HG02885 (cell line): Measurements from ENCODE around the gene RFX4.
"Not testable (repeated sequence)": the region's sequence is repeated elsewhere in the genome, so short reads cannot be mapped to it uniquely, and the experiment has no call there.

Experiments
- ATAC-seq: cut with Tn5 transposase; IDR thresholded peaks from one replicate; pipeline ENCODE4 v1.9.1; 2021; ENCODE audit warnings: mild to moderate bottlenecking; ENCODE audit not compliant: unreplicated experiment, poor library complexity

RFX4 gene

GRCh38 chr12:106722837-106723236, 140.0 kb downstream of the RFX4 start:
- ATAC-seq: no peak

- ATAC-seq: no peak
Measured at GRCh38 chr12:106723416-106723815, 140.6 kb downstream of the RFX4 start.

DNA sequence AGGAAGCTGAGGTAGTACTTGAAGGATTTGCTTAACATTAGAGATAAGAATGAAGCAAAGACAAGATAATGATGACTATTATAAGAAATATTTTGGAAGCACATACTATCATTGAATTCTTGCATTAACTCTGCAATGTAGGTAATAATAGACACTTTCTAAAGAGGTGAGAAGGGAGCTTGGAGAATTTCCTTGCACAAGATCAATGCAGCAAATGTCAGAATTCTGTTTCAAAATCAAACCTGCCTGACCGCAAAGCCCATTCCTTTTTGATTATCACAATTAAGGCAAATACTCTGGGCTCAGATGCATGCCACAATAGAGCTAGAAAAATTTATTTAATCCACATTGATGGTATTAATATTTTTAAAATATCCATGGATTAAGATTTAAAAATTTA, 141.3 kb downstream of the RFX4 start:
- no peak for ATAC-seq

DNA sequence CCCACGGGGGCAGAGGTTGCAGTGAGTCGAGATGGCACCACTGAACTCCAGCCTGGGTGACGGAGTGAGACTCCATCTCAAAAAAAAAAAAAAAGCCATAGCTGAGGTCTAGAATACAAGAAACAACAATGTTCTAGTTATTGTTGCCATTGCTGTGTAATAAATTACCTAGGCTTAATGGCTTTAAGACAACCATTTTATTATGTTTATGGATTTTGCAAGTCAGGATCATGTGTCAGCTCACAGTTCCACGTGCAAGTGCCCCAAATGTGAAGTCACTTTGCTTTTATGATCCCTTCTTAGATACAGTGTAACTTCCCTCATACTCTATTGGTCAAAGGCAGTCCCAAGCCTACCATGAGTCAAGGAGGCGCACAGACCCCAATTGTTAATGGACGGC, 142.1 kb downstream of the RFX4 start:
- no peak for ATAC-seq

- not testable (repeated sequence) for ATAC-seq
Measured at GRCh38 chr12:106726603-106727202, 143.9 kb downstream of the RFX4 start.

GRCh38 chr12:106729611-106730010, 146.8 kb downstream of the RFX4 start:
- no peak for ATAC-seq

DNA sequence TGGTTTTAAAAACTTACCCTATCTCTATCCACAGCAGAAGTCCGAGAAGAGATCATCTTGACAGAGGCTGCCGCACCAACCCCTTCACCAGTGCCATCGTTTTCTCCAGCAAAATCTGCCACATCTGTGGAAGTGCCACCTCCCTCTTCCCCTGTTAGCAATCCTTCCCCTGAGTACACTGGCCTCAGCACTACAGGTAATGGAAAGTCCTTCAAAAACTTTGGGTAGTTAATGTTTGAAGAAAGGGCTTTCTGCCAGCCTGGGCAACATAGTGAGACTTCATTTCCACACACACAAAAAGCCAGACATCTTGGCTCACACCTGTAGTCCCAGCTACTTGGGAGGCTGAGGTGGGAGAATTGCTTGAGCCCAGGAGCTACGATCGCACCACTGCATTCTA, 150.1 kb downstream of the RFX4 start:
- ATAC-seq: no peak

- ATAC-seq: no peak
Measured at GRCh38 chr12:106733660-106734059, 150.9 kb downstream of the RFX4 start.

- no peak for ATAC-seq
Measured at GRCh38 chr12:106736051-106736957, 153.5 kb downstream of the RFX4 start.

GRCh38 chr12:106739318-106739717, 156.5 kb downstream of the RFX4 start:
- ATAC-seq: no peak

- ATAC-seq: no peak
Measured at GRCh38 chr12:106739815-106740530, 157.2 kb downstream of the RFX4 start.

GRCh38 chr12:106740818-106741217, 158.0 kb downstream of the RFX4 start:
- ATAC-seq: no peak

GRCh38 chr12:106741247-106741646, 158.4 kb downstream of the RFX4 start:
- ATAC-seq: no peak

DNA sequence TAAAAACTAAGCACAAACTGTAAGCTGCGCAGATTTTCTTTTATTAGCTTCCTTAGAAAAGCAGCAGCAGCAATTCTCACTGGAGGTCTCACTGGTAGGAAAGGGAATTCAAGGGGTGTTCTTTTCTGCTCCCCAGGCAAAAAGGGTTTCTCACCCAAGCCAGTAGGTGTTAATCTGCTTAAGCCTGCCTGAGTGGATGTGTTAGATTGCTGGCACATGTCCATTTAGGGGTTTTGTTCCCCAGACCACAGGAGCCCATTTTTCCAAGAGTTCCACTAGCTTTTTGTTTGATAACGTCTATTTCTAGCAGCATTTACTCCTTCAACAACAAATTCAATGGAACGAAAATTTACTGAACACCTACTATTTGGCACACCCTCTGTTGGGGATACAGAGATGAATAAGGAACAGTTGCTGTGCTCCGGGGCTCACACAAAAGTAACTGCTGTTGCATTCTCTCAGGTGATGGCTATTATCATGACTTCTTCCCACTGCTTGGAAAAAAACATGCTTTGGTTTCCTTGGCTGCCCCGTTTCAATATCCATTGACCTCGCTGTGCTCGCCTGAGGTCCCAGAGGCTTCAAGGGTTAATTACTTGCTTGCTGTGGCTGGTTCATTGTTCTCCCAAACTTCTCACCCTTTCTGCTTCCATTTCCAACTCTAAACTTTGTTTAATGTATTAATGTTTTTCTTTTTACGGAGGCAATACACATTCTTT, 160.6 kb downstream of the RFX4 start:
- no peak for ATAC-seq

DNA sequence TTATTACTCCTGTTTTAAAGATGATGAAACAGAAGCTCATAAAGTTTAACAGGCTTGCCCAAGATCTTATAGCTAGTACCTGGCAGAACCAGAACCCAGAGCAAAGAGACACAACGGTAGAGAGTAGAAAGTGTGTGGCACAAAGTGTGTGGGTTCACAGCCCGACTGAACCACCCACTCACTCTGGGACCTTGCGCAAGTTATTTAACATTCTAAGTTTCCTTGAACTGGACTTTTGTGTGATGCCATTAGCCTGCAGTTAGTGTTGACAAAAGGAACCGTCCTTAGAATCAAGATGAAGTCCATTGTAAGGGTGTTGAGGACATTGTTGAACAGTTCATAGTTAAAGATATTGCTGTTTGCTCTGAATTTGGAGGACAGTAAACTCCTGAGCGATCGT, 161.8 kb downstream of the RFX4 start:
- no peak for ATAC-seq

DNA sequence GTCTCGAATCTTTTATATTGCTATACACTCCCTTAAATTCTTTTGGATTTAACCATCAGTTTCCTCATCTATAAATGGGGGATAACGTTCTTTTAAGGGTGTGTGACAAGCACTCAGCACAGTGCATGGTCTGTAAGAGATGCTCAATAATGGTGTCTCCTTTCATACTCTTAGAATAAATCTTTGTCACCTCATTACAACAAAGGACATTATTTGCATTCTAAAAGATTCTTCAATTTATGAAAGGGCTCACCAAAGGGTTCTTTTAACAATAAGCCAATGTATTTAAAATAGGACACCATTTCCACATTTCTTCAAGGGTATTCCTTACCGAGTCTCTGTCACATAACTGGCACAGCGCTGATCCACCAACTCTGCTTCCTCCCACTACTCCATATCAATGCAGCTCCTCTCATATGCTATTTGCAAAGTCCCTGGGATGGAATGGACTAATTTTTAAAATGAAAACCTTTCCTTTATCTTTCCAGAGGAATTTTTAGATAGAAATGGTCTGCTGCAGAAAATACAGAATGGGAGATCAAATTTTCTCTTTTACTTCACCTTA, 162.5 kb downstream of the RFX4 start:
- ATAC-seq: no peak

- ATAC-seq: no peak
Measured at GRCh38 chr12:106747973-106748436, 165.2 kb downstream of the RFX4 start.

GRCh38 chr12:106750524-106750923, 167.7 kb downstream of the RFX4 start:
- no peak for ATAC-seq

- peak; percentile 99 for ATAC-seq
Measured at GRCh38 chr12:106753526-106753925, 170.7 kb downstream of the RFX4 start.

- no peak for ATAC-seq
Measured at GRCh38 chr12:106754331-106754730, 171.5 kb downstream of the RFX4 start.
